Kasumi-1 (cell line): ENCODE data around the gene ANKRD17.
A peak's percentile ranks its signal among the peaks of the same experiment; 100 is the strongest.

ENCODE experiments used
- DNase-seq, 2 experiments: peaks; one replicate each; lab custom pipeline; 2025; lab: John Stamatoyannopoulos, UW

The ANKRD17 gene

GRCh38 chr4:73129319-73129718, 129.3 kb downstream of the ANKRD17 start:
- no peak for DNase-seq

GRCh38 chr4:73127839-73128453, 130.7 kb downstream of the ANKRD17 start:
- DNase-seq = peak; percentile 72 to 78

- no peak for DNase-seq
Observed at GRCh38 chr4:73109493-73109892, 149.1 kb downstream of the ANKRD17 start.

- DNase-seq = no peak
Observed at GRCh38 chr4:73104695-73105094, 153.9 kb downstream of the ANKRD17 start.

- no peak for DNase-seq
Observed at GRCh38 chr4:73103799-73104503, 154.6 kb downstream of the ANKRD17 start.

- DNase-seq = no peak
Observed at GRCh38 chr4:73099143-73099542, 159.5 kb downstream of the ANKRD17 start.

GRCh38 chr4:73098713-73099112, 159.9 kb downstream of the ANKRD17 start:
- no peak for DNase-seq

- DNase-seq = no peak
Observed at GRCh38 chr4:73098016-73098415, 160.6 kb downstream of the ANKRD17 start.

GRCh38 chr4:73092868-73093267, 165.7 kb downstream of the ANKRD17 start:
- no peak for DNase-seq

- no peak for DNase-seq
Observed at GRCh38 chr4:73090738-73091137, 167.9 kb downstream of the ANKRD17 start.

- DNase-seq = no peak
Observed at GRCh38 chr4:73087871-73088270, 170.7 kb downstream of the ANKRD17 start.

- DNase-seq = no peak
Observed at GRCh38 chr4:73086095-73086868, 172.3 kb downstream of the ANKRD17 start.

- DNase-seq = no peak
Observed at GRCh38 chr4:73080789-73081188, 177.8 kb downstream of the ANKRD17 start.

GRCh38 chr4:73075832-73076231, 182.8 kb downstream of the ANKRD17 start:
- DNase-seq = no peak

GRCh38 chr4:73070074-73070390, 188.6 kb downstream of the ANKRD17 start:
- peak in 1 of 2 experiments; percentile 80 for DNase-seq

GRCh38 chr4:73069338-73070073, 189.1 kb downstream of the ANKRD17 start, which contains the start of gene COX18:
Gene COX18, minus strand, starts transcription at chr4:73069716. Its CDS starts 67 bp downstream, at chr4:73069649.
- peak; percentile 92 to 94 for DNase-seq

- peak; percentile 63 to 77 for DNase-seq
Observed at GRCh38 chr4:73068491-73069337, 189.9 kb downstream of the ANKRD17 start.

GRCh38 chr4:73067971-73068394, 190.6 kb downstream of the ANKRD17 start:
- DNase-seq = no peak

- no peak for DNase-seq
Observed at GRCh38 chr4:73066928-73067327, 191.7 kb downstream of the ANKRD17 start.

GRCh38 chr4:73066445-73066844, 192.2 kb downstream of the ANKRD17 start:
- no peak for DNase-seq

GRCh38 chr4:73064536-73064935, 194.1 kb downstream of the ANKRD17 start:
- no peak for DNase-seq
